ENCODE data around the gene PNPLA2.

Gene PNPLA2

DNA sequence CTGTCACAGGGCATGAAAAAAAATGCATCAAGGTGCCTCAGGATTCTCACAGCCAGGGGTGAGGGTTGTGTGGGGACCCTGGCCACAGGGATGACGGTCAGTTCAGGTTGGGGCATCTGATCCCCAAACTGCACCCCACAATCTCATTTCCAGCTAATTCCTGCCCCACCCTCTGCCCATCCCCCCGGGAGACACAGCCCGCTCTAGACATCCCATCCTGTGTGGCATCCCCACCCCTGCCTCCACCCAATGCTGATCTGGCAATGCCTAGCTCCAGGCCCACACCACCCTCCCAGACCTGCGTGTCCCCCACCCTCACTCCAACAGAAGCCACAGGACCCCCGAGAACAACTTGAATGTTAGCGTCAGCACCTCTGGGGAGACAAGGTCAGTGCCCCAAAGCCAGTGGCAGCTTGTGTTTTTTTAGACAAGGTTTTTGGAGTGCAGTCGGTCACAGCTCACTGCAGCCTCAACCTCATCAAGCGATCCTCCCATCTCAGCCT, 49.2 kb downstream of the PNPLA2 start:
- no peak for DNase-seq (ENCODE audit: low spot score)
- in situ Hi-C loops (cut with MboI; ENCODE audit: low sequenced_read_pairs, unreplicated experiment), result no loop called here

DNA sequence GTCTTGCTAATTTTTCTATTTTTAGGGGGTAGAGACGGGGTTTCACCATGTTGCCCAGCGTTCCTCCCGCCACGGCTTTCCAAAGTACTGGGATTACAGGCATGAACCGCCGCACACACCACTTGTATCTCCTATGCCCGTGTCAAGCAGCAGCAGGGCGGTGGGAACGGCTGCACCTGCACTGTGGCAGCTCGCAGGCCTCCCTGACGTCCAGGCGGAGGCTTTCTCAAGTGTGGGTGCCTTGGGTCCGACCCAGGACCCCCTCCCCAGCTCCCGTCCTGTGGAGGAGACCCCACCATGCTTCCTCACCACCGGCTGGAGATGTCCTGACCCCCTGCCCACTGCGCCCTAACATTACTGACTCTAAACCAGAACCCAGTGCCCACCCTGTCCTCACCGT, 49.7 kb downstream of the PNPLA2 start:
- in situ Hi-C loops (cut with MboI; ENCODE audit: low sequenced_read_pairs, unreplicated experiment), result no loop called here
- TF ChIP-seq, protein P1, sequence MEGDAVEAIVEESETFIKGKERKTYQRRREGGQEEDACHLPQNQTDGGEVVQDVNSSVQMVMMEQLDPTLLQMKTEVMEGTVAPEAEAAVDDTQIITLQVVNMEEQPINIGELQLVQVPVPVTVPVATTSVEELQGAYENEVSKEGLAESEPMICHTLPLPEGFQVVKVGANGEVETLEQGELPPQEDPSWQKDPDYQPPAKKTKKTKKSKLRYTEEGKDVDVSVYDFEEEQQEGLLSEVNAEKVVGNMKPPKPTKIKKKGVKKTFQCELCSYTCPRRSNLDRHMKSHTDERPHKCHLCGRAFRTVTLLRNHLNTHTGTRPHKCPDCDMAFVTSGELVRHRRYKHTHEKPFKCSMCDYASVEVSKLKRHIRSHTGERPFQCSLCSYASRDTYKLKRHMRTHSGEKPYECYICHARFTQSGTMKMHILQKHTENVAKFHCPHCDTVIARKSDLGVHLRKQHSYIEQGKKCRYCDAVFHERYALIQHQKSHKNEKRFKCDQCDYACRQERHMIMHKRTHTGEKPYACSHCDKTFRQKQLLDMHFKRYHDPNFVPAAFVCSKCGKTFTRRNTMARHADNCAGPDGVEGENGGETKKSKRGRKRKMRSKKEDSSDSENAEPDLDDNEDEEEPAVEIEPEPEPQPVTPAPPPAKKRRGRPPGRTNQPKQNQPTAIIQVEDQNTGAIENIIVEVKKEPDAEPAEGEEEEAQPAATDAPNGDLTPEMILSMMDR (IDR thresholded peaks at IDR 0.05; ENCODE audit: borderline replicate concordance, control extremely low read depth, extremely low read depth, insufficient read depth, missing control alignments), result no peak
- no peak for DNase-seq (ENCODE audit: low spot score)

More for the DNA sequence above, 49.2 kb downstream of the PNPLA2 start:
- TF ChIP-seq, protein P1 (IDR thresholded peaks at IDR 0.05; ENCODE audit: borderline replicate concordance, control extremely low read depth, extremely low read depth, insufficient read depth, missing control alignments), result no peak

DNA sequence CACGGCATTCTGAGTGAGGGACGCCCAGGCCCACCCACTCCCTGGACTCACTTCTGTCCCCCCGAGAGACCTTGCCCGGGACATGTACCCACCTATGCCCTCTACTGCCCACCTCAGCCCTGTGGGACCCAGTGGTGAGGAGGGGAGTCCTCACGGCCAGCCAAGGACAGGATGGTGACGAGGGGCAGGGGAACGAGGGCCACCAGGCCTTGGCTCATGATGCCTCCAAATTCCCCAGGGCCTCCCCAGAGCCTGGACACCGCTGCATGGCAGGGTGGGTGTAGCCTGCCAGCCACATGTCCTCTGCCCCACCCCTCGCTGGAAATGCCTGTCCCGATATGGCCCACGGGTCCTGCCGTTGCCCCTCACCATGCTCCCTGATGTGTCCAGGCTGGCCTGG, 50.1 kb downstream of the PNPLA2 start:
- in situ Hi-C loops (cut with MboI; ENCODE audit: low sequenced_read_pairs, unreplicated experiment), result no loop called here
- TF ChIP-seq, protein P1 (IDR thresholded peaks at IDR 0.05; ENCODE audit: borderline replicate concordance, control extremely low read depth, extremely low read depth, insufficient read depth, missing control alignments), result no peak
- DNase-seq (ENCODE audit: low spot score), result no peak

DNA sequence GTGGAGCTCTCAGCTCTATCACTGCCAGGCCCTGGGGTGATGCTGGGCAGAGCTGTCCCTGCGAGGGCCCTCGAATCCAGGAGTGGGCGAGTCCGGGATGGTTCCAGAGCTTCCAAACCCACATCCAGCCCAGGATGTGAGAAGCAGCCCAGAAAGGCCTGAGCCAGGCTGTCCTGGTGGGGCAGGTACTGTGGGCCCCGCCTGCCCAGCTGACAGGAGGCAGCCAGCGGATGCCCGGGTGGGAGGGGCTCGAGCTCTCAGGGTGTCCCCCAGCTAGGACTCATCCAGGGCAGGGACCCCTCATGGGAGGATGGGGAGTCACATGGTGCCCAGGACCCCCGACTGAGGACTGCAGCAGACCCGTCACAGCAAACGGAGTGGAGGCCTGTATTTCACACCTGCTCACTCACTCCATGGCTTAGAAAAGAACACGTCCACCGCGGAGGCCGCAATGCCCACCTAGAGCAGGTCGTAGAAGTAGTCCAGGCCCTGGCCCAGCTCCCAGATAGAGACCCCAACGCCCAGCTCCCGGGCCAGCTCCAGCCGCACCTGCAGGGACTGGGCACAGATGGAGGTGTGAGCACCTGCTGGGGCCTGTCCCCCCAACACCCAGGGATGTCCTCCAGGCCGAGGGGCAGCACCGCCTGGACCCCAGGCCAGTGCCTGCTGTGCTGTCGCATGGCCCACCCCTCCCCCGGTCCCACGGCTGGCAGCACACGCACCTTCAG, 50.8 kb downstream of the PNPLA2 start:
- DNase-seq (ENCODE audit: low spot score), result no peak
- in situ Hi-C loops (cut with MboI; ENCODE audit: low sequenced_read_pairs, unreplicated experiment), result no loop called here
- TF ChIP-seq, protein P1 (IDR thresholded peaks at IDR 0.05; ENCODE audit: borderline replicate concordance, control extremely low read depth, extremely low read depth, insufficient read depth, missing control alignments), result no peak

DNA sequence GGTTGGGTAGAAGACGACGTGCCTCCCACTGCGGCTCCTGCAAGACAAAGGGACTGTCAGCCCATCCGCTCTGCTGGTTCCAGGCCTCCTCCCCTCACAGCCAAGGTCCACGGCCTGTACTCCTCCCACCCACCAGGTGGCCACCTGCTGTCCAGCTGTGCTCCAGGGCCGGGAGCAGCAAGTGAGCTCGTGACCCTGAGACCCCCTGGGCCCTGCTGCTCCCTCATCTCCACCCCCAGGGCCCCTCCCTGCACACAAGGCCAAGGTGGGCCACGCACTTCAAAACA, 51.4 kb downstream of the PNPLA2 start:
- in situ Hi-C loops (cut with MboI; ENCODE audit: low sequenced_read_pairs, unreplicated experiment), result no loop called here
- no peak for DNase-seq (ENCODE audit: low spot score)
- TF ChIP-seq, protein P1 (IDR thresholded peaks at IDR 0.05; ENCODE audit: borderline replicate concordance, control extremely low read depth, extremely low read depth, insufficient read depth, missing control alignments), result no peak

DNA sequence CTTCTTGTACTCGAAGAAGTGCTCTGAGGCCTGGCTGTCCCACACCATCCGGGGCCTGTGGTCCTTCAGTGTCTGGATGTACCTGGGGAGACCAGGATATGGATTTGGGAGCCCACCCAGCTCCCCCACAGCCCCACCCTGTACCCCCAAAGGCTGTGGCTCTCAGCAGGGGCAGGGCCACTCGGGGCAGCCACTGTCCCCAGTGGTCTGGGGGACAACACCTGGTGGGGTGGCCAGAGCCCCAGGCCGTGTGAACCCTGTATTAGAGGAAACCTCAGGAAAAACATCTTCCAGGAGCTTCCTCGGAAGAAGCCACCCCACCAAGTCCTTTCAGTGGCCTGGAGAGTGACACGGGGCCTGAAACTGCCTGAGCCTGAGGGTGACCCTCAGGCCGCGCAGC, 51.7 kb downstream of the PNPLA2 start:
- TF ChIP-seq, protein P1 (IDR thresholded peaks at IDR 0.05; ENCODE audit: borderline replicate concordance, control extremely low read depth, extremely low read depth, insufficient read depth, missing control alignments), result no peak
- no peak for DNase-seq (ENCODE audit: low spot score)
- in situ Hi-C loops (cut with MboI; ENCODE audit: low sequenced_read_pairs, unreplicated experiment), result no loop called here

Measured in GM13976 (cell line).